Activated CD8-positive, alpha-beta memory T cell treated with anti-CD3 and anti-CD28 coated beads, Interleukin-2, amount 50 U/mL, for 48 hours (primary cell): Measurements from ENCODE around the gene GPC6.
A peak's percentile ranks its signal among the peaks of the same experiment; 100 is the strongest.

ENCODE experiments used
- DNase-seq: peaks from one replicate; pipeline ENCODE4 v3.0.0-alpha.2; 2020

The GPC6 gene

GRCh38 chr13:94344126-94344818, 1117.7 kb downstream of the GPC6 start:
- DNase-seq, result no peak

GRCh38 chr13:94345374-94346195, 1119.0 kb downstream of the GPC6 start:
- no peak for DNase-seq

- DNase-seq, result no peak
Observed at GRCh38 chr13:94346261-94347019, 1119.8 kb downstream of the GPC6 start.

DNA sequence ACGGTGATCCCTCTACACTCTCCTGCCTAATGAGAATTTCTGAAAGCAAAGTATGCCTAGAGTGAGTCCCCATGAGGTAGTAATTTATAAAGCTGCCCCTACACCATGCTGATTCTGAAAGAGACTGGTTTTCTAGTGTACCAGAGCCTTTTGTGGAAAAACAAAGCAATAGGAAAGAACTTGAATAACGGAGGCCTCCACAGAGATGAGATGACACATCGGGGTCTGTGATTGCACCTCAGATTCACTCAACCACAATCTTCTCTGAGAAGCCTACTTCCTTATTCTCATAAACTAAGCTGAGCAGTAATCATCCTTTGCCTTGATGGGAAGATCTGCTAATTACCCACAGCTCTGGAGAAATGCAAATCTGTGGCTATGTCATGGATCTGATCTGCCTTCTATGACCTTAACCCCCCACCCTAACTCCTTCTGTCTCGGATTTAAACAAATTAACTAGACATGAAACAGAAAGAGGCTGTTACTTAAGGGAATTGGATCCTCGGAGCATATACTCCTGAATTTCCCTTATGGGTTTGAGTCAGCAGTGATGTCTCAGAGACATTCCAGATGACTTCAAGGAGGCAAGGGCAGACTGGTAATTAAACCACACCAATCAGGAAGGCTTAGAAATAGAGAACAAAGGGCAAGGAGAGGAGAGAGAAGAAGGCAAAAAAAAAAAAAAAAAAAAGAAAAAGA, 1124.8 kb downstream of the GPC6 start:
- DNase-seq, result no peak

- DNase-seq, result no peak
Observed at GRCh38 chr13:94352057-94352456, 1125.5 kb downstream of the GPC6 start.

GRCh38 chr13:94353167-94353710, 1126.6 kb downstream of the GPC6 start:
- DNase-seq, result no peak

GRCh38 chr13:94359875-94360274, 1133.3 kb downstream of the GPC6 start:
- no peak for DNase-seq

- DNase-seq, result peak; percentile 62
Observed at GRCh38 chr13:94362411-94362909, 1135.9 kb downstream of the GPC6 start.

- DNase-seq, result no peak
Observed at GRCh38 chr13:94366677-94367076, 1140.1 kb downstream of the GPC6 start.

DNA sequence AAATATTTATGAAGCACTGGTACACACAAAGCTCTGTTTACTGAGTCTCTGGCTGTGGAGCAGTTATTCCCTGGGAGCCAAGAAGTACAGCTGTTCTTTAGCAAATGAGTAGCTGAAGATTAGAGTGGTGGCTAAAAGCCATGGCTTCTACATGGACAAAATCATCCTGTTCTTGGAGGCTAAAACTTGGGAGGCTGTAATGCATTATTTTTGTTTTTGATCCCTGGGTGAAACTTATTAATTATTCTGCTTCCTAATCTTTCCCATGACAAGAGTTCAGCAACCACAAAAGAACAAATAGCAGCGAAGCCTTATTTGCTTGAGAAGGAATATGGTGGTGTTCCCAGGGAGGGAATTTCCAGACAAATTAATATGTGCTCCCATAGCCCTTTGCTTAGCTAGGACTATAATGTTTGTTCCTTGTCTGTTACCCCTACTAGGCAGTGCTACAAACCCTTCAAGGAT, 1143.4 kb downstream of the GPC6 start:
- DNase-seq, result no peak

GRCh38 chr13:94371855-94372254, 1145.2 kb downstream of the GPC6 start:
- DNase-seq, result no peak

DNA sequence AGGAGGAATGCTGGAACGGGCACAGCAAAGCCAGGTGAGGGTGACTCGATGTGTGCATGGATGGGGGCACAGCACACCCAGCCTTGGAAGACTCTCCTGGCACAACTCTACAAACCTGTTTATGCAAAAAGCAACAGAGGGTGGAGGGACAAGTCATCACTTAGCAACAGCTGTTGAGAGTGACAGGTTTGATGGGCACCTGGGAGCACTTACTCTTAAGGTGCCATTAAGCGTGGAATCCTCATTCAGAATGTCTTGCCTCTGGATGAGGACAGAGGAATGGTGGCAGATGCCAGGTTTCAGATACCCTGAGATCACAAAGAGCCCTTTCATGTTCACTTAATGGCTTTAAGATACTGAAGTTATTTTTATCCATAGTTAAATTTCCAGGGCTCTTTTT, 1155.9 kb downstream of the GPC6 start:
- DNase-seq, result no peak

GRCh38 chr13:94382960-94383359, 1156.4 kb downstream of the GPC6 start:
- no peak for DNase-seq

DNA sequence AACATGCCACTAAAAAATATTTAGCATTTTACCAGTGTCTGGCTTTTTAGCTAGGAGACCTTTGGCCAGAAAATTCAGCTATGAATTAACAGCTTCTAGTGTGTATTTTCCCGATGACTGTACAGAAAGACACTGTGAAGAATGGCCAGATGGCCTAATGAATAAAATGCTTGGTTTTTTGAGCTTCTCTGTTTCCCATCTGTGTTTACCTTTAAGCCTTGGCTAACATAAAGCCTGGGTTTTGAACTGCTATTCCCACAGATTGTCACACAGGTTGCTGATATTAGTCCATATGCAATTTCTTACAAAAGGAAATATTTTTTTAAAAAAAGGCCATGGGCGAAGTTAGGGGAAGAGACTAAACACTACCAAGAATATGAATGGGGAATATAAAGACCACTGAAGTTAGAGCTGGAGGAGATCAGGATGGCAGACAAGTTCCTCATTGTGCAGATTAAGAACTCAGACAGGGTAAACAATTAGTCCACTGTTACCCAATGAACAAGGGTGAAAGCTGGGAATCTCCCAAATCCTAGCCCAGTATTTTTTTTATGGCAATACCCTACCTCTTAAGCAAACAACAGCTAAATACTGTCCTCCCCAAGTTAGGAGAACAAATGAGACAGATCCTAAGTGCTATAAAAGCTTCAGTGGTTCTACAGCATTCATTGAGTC, 1157.8 kb downstream of the GPC6 start:
- DNase-seq, result no peak

- no peak for DNase-seq
Observed at GRCh38 chr13:94387047-94387446, 1160.4 kb downstream of the GPC6 start.

- DNase-seq, result no peak
Observed at GRCh38 chr13:94389604-94390351, 1163.2 kb downstream of the GPC6 start.

- DNase-seq, result no peak
Observed at GRCh38 chr13:94390881-94391280, 1164.3 kb downstream of the GPC6 start.

DNA sequence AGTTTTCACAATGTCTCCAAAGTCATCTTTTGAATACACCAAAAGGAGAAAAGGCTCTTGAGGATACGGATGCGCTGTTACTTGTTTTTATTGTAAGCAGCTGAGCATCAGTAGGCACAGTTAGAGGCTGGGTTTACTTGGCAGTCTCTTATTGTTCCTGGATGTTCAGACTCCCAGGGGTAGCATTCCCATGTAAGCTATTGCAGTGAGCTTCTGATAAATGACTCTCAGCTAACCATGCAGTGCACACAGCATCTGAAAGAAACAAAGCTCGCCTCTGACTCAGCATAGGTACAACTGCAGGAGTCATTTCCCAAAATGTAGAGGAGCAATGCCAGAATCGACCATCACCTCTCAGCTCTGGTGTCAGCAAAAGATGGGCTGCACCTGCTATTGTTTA, 1168.1 kb downstream of the GPC6 start:
- DNase-seq, result no peak

DNA sequence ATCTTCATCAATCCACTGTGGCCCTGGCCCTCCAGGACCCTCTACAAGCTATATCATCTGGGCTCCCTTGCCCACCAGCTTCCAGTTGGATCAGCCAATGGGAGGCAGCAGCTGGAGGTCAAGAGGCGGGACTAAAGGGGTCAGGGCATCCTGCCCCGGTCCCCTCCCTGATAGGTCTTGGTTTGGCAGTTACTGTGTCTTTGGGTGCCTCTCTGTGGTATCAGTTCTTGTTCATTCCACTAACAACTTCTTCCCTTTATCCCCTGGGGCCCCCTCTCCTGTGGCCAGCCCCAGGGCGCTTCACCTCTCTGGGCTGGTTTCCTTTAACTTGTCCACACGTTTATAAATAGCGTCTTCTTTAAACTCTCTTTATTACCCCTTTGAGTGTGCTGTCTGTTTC, 1169.3 kb downstream of the GPC6 start:
- no peak for DNase-seq

DNA sequence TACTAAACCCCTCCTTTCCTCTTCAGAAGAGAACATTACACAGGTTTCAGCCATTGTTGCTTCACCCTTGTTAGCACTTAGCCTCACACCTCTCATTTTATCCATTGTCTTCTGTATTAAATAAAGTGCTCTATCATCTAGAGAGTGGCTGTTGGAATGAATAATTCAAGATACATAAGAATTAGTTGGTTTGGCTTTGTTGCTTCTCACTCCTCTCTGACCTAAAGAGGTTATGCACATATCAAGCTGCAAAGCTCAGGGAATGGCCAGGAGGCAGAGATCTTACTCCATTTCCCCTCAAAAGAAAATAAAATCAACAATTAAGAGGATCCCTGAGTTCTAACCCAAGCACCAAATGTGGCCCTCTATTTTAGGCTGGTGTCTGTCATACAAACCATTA, 1173.2 kb downstream of the GPC6 start:
- DNase-seq, result no peak

GRCh38 chr13:94400874-94401273, 1174.3 kb downstream of the GPC6 start:
- DNase-seq, result no peak
